GM11168 (cell line): ENCODE results near the gene XYLT1.
"Not testable (repeated sequence)": the region's sequence is repeated elsewhere in the genome, so short reads cannot be mapped to it uniquely, and the experiment has no call there.

Experiments used
- in situ Hi-C: fragments of 300-500 bp; cut with MboI; formaldehyde crosslinking; loops from one replicate; pipeline ENCODE4 v1.12.0; 2022; ENCODE audit warnings: low sequenced_read_pairs; ENCODE audit not compliant: unreplicated experiment

Gene XYLT1

DNA sequence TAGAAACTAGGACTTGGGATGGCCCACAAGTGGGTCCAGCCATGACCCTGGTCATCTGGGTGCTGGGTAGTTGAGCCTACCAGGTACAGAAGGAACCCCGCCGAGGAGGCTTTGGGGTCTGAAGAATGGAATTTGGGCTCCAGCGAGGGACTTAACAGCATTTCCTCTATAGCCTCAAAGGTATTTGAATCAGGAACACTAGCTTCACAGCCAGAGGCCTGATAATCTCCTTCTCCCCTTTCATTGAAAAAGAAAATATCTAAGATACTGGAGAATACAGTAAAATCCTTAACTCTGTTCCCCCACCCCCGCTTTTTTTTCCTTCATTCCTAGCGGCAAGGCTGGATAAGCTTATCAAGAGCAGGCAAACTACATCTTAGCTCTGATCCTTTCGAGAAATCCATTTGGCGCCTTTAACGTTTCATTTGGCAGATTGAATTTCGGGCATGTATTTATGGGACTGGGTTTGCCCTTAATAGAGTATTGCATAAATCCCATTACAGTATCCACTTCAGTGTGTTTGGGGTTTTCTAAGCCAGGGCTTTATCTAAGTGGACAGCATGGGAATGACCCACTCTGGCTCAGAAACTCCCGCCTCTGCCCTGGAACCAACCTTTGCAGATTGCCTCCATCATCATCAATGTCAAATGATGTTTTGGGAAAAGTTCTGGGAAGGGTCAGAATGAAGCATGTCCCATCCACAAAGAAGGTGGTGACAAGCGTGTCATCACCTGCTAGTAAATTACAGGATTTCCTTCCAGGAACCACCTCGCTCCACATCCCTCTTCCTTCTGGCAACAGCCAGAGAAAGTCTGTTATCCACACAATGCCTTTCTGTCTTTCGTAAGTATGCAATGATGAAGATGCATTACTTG, 36.9 kb downstream of the XYLT1 start:
- in situ Hi-C loops: no loop called here

DNA sequence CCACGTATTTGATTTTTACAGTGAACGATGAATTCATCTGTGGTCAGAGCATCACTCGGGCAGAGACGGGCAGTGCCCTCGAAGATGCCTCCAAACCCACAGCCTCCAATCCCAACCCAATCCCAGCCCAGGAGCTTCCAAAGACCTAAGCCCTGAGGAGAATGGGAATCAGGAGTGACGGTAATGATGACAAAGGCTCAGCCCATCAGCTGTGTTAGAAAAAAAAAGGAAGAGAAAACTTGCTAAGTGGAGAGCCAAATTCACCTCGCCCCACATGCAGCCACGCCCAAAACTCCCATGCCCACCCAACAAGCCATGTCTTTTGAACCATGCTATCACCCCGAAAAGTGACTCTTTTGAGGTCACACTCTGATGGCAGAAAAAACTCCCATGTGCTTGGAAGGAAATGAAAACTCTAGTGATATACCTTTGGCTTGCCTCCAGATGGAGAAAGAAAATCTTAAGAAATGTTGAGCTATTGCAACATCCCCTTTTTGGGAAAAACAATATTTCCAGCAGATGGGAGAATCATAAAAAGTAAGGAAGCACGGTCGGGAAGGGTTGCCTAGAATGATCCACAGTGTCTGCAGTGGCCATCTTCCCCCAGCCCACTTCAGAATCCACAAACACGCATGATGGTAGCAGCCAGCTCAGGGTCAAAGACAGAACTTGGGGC, 37.7 kb downstream of the XYLT1 start:
- in situ Hi-C loops: no loop called here

DNA sequence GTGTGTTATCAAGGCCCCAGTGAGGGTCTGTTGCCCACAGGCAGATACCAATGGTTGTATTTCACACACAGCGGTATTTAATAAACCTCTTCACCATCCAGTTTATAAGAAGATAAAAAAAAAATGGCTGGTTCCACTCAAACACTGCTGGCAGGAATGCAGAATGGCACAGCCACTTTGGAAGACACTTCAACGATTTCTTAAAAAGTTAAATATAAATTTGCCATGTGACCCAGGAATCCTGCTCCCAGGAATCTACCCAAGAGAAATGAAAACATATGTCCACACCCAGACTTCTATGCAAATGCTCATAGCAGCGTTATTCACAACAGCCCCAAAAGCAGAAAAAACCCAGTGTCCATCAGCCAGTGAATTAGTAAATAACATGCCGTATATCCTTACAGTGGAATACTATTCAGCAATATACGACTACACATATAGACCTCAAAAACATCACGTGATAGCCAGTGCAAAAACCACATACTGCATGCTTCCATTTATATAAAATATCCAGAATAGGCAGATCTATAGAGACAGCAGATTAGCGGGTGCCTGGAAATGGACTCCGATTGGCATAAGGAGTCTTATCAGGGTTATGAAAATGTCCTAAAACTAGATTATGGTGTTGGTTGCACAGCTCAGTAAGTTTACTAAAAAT, 38.7 kb downstream of the XYLT1 start:
- in situ Hi-C loops: no loop called here

DNA sequence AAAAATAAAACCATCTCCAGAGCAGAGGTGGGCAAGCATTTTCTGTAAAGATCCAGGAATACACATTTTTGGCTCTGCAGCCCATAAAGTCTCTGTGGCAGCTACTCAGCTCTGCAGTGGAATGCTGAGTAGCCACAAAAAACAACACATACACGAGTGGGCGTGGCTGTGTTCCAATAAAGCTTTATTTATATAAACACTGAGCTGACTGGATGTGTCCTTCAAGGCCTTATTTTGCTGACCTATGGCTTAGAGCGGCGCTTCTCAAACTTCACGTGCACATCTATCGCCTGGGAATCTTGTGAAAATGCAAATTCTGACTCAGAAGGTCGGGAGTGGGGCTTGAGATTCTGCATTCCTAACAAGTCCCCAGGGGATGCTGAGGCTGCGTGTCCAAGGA, 39.7 kb downstream of the XYLT1 start:
- in situ Hi-C loops: no loop called here

DNA sequence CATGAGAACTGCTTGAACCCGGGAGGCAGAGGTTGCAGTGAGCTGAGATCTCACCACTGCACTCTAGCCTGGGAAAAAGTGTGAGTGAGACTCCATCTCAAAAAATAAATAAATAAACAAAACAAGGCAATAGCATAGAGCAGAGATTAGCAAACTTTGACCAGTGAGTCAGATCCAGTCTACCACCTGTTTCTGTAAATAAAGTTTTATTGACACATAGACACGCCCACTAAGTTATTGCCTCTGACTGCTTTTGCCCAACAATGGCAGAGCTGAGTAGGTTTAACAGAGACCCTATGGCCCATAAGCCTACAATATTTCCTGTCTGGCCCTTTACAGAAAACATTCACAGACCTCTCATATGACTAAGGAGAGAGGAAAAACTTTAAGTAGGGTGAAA, 44.3 kb downstream of the XYLT1 start:
- in situ Hi-C loops: no loop called here

DNA sequence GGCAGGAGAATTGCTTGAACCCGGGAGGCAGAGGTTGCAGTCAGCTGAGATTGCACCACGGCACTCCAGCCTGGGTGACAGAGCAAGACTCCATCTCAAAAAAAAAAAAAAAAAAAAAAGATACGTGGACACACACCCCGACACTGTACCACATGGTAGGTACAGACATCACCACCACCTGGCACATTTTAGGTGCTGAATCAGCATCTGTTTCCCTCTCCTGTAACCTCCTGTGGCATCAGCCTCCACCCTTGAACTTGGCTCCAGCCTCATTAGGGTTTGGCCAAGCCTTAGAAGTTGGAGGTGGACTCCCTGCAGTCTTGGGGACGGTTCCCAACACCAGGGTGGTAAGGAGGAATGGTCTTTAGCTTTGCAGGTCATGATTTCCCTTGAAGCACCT, 46.0 kb downstream of the XYLT1 start:
- in situ Hi-C loops: no loop called here

DNA sequence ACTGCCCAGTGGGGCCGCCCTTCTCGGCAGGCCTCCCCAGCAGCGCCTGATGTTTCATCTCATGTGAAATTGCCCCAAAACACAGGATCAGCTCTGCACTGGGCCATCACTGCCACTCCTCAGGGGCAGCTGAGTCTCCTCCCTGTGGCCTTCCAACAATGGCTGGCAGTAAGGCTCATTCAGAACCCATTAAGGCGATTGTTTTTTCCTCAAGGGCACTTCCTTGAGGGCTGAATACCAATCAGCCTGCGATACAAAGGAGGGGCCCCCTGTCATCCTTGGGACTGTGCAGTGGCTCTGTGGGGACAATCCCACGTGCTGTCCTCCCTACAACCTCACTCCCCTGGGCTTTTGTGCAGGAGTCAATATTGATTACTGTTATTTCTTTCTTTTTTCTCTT, 47.5 kb downstream of the XYLT1 start:
- in situ Hi-C loops: no loop called here

DNA sequence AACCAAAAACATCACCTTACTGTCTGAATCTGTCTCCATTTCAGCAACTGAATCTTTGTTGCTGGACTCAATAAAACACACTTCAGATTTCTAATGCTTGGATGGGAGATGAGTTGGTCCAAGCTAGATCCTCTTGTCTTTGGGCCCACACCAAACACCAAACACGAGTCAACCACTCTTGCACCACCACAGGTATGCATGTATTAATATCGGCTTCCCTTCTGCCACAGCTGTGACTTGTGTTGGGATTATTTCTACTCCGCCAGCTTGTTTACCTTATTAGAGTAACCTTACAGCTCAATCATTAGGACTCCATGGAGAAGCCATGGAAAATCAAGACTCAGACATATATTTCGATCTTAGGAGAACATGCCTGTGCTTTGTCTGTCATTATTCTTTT, 49.9 kb downstream of the XYLT1 start:
- in situ Hi-C loops: no loop called here

DNA sequence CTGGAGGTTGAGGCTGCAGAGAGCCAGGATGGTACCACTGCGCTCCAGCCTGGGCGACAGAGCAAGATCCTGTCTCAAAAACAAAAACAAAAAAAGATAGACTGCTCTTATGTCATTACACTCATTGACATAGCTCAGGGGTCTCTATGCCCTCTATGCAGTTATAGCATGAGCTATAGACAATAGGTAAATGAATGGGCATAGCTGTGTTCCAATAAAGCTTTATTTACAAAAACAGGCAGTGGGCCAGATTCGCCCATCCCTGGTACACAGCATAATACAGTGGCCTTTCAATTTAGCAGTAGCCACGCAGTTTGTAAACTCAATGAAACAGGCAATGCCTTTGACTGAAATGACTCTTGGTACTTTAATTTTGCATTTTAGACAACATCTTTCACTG, 51.5 kb downstream of the XYLT1 start:
- in situ Hi-C loops: no loop called here

DNA sequence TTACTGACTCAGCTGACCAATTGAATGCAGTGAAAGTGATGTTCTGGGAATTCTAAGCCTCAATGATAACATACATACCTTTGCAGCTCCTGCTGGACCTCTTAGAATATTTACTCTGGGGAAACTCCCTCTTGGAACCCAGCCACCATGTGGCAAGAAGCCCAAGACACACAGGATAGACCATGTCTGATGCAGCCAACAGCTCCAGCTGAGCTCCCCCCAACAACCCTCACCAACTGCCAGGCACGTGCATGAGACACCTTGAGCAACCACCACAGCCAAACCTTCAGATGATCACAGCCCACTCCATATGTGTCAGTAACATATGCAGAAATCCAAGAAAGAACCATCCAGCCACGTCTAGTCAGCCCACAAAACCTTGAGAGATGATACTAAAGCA, 53.0 kb downstream of the XYLT1 start:
- in situ Hi-C loops: no loop called here

DNA sequence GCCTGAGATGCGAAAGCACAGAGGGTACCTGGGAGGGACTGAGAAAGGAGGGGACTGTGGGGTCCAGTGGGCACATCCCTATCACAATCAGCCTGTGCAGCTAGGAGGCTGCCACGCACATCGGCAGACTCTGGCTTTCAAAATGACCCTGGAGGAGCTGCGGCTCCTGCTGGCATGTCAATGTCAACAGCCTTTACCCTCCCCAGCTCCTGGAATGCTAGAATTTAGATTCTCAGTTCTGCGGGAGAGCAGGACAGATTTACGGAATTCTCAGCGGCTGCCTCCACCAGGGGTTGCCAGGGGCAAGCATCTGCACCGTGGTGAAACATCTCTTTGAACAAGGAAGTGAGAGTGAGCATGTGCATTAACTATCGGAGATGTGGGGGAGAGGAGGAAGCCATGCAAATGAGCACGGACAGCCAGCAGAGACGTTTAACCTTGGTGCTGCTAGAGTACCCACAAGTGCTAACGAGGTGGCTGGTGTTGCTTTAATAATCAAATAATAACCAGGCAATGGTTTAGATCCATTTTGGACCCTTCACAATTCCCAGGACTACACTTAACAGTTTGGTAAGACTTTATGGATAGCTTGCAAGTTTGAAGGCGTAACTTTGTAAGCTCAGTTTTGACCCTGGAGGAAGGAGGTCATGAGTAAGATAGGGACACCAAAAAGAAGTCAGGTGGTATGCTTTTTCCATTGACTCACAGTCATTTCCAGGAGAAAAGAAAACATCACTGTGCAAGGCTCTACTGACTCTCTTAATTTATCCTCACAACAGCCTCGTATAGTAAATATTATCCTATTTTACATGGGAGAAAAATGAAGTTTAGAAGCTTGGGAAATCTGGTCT, 54.1 kb downstream of the XYLT1 start:
- in situ Hi-C loops: no loop called here

DNA sequence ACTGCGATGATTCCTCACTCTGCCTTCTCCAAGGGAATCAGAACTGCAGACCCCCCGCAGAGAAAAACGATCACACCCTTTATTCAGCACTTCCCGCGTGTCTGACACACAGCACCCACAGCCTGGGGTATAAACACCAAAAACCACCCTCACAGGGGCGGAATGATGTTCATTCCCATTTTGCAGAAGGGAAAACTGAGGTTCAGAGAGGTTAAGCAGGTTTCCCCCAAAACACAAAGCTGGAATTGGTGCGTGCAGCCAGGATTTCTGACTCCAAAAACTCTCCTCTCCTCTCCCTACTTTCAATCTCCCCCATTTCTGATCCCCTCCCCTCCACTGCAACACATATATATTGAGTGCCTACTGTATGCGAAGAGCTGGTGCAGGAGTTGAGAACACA, 55.8 kb downstream of the XYLT1 start:
- in situ Hi-C loops: no loop called here

DNA sequence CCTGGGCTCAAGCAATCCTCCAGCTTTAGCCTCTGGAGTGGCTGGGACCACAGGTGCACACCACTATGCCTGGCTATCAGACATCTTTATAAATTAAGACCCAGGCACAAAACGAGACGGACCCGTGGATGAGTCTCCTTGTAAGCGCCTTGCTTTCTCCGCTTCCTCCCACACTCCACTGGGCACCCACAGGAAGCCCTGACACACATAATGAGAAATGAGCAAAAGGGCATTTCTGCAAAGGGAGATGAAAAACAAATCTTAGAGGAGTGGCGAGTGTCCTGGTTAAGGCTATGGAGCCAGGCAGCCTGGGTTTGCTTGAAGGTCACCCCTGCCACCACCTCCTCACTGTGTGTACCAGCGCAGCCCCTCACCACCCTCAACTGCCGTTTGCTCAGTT, 56.3 kb downstream of the XYLT1 start:
- in situ Hi-C loops: no loop called here

DNA sequence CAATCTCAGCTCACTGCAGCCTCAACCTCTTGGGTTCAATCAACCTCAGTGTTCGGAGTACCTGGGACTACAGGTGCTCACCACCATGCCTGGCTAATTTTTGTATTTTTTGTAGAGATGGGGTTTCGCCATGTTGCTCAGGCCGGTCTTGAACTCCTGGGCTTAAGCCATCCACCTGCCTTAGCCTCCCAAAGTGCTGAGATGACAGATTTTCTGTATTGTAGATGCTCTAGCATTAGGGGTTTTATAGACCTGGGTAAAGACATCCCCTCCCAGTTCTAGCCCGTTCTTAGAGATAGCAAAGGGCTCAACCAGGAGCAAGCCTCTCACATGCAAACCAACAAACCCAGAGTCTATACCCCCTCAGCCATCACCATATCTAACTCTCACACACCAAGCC, 57.3 kb downstream of the XYLT1 start:
- in situ Hi-C loops: no loop called here

DNA sequence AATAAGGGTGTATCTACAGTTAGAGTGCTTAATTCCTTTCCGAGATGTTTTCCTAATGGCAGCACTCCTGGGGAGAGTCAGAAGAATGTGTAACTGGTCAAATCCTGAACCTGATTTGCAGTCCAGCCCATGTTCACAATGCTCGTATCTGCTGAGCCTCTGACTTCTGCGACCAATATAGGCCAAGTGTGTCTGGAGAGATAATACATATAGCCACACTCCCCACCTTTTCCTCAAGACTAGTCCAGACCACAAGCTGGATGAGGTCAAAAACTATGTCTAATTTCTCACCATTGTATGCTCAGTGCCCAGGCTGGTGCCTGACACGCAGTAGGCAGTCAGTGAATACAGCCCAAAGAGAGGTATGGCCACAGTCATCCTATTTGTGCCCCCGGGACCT, 58.0 kb downstream of the XYLT1 start:
- in situ Hi-C loops: no loop called here

DNA sequence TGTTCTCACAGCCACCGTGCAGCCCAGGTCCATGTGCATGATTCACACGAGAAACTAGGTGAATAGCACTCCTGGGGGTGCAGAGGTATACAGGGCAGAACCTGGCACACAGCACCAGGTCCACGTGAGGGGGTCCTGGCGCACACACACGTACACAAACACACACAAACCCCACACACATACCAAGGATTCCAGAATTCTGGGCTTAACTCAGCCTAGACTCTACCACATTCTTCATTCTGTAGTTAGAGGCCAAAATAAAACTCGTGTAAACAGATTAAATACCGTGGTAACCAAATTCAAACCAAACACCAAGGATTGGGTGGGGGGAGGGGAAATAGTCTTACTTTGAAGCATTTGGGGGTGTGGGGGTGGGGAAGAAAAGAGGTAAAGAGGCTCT, 58.5 kb downstream of the XYLT1 start:
- in situ Hi-C loops: no loop called here

DNA sequence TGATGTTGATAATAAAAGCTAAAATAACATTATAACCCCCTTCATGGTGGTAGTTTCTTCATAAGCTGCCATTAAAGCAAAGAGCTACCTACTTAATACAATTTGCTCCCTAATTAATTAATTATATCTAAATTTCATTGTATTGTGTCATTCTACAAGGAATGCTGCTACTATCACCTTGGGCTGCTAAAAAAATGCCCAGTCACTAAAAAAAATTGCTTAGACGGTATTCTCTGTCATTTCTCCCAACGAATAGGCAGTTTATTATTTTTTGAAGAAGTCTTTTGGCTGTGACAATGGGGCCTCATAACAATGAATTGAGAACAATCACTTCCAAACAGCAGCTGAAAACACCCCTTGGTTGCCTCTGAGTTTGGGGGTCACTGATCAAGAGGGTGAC, 59.5 kb downstream of the XYLT1 start:
- in situ Hi-C loops: no loop called here

DNA sequence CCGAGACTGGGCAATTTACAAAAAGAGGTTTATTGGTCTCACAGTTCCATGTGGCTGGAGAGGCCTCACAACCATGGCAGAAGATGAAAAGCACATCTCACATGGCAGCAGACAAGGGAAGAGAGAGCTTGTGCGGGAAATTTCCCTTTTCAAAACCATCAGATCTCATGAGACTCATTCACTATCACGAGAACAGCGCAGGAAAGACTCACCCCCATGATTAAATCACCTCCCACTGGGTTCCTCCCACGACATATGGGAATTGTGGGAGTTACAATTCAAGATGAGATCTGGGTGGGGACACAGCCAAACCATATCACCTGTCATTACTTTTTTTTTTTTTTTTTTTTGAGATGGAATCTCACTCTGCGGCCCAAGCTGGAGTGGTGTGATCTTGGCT, 60.4 kb downstream of the XYLT1 start:
- in situ Hi-C loops: not testable (repeated sequence)

DNA sequence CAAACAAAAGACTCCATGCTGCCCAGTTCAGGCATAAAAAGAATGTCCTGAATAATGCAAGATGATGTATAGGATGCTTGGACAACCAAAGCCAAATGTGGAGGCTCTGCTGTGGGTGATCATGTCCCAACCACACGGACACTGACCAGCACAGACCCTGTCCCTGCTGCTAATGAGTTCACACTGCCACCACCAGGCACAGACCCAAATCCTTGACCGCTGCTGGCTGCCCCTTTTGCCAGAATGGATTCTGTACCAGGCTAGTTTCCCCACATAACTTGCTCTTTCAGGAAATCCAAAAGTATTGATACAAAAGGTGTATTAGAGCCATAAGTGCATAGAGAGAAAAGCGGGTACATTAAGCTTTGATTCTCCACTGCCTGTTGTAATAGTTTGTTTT, 60.9 kb downstream of the XYLT1 start:
- in situ Hi-C loops: no loop called here

DNA sequence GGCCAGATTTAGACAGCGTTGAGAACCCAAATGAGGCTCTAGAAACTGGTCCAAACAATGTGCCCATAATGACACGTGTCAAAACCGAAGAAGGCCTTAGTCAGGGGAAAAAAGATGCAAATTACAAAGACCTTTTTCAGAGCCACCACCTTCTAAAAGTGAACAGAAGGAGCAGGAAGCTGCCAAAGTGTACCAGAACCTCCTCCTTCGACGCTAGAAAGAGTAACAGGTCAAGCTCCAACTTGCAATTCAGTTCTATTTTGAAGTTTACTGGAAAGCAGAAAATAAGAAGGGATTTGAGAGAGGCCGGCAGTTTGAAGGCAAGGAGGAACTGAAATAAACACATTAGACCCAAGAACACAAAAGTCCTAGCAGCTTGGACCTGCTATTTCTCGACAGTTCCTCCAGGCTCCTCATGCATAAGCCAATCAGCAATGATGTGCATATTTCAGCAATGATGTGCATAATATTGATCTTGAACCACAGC, 61.8 kb downstream of the XYLT1 start:
- in situ Hi-C loops: no loop called here
